GM21737 (cell line): ENCODE measurements around the gene SCN5A.

Experiments used
- ATAC-seq: cut with Tn5 transposase; IDR thresholded peaks from one replicate; pipeline ENCODE4 v1.9.1; 2021; ENCODE audit warnings: mild to moderate bottlenecking, moderate library complexity; ENCODE audit not compliant: unreplicated experiment

SCN5A gene

DNA sequence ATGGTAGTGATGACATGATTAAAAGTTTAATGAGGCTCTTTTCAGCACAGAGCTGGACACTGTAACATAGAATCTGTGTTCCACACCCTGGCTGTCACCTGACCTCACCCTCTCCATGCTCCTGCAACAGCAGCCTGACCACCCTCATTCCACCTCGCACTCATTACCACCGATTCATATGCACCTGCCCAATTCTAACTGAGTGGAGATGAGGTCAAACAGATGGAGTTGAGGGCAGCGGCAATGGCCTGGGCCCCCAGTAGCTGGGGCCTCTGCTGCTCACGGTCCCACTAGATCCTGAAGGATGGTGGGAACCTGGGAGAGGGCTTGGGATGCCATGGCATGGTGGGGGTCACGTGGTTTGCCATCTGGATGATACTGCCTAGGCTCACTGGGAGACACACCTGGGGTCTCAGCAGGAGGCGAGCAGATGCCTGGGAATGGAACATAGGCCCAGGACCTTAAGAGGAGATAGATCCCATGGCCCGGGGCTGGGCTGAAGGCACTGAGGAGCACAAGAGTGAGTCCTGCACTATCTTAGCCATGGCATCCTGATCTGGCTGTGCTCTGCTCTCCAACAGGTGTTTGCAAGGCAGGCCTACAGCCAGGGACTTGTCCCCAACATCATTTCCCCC, 1.3 kb downstream of the SCN5A start:
- ATAC-seq, result no peak

DNA sequence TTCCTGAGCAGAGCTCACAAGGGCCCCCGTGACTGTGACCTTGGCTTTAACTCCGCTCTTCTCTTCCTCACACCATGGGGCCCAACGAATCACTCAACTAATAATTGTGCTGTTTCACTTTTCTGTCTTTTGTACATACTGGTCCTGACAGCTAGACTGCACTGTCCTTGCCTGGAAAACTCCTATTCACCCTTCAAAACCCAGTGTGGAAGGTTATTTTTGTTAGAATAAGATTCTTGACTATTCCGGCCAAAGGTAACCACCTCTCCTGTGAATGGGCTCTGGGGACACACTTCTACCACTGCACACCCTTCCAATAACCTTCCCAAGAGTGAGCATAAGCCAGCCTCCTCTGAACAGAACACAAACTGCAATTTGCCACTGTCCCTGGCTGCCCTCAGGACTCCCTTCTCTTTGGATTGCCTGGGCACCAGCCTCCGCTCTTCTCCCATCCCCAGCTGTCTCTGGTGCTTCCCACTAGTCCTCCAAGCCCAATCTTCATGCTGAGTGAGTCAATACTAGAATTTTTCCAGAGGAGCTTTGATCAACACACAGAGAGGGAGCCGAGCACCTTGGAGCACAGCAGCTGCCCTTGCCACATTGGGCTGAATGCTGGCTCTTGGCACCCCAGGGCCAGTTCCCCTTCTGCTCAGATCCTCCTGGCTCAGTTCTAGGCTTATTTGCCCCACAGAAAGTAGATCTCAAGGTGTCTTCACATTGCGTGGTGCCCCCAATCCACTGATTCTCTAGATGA, 2.1 kb downstream of the SCN5A start:
- no peak for ATAC-seq

DNA sequence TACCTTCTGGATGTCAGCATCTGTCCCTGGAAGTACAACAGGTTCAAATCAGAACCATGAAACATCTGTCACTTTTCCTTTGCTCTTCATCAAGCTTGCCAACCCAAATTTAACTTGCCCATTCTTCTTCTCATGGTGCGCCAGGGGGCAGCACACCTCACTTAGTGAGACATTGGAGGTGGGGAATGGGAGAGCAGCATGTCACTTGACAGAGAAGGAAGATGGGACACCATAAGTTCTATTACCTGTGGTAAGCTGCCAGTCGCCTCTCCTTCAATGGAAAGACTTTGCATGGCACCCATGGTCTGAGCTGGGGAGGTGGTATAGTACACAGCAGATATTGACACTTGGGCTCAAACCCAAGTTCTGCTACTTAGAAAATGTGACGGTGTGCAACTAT, 2.9 kb downstream of the SCN5A start:
- ATAC-seq, result no peak

DNA sequence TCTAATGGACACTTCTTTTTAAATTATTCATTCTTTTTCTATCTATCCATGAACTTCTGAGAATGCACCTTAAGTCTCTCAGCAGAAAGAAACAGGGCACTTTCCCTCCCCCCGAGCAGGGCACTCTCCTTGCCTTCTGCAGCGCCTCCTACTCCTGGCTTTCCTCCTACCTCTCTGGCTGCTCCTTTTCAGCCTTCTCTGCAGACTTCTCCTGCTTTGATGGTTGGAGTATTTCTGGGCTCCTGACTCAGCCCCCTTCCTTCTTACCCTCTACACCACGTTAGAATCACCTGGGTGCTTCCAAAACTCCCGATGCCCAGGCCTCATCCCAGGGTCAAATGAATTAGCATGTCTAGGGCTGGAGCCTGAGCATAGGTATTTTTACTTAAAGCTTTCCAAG, 3.4 kb downstream of the SCN5A start:
- ATAC-seq, result no peak

DNA sequence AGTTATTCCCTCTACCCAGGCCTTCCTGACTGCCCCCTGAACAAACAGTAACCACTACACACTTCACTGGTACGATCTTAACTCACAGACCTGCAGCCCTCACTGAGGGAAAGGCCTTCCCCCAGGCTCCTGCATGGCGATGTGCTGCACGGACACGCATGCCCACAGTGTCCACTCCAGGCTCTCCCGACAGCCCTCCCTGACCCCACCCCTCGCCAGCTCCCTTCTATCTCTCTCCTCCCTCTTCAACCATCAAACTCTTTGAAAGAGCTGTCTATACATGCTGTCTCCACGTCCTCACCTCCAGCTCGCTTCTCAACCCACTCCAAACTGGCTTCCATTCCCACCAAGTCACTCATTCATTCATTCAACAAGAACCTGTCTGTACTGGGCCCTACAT, 3.9 kb downstream of the SCN5A start:
- ATAC-seq, result no peak

DNA sequence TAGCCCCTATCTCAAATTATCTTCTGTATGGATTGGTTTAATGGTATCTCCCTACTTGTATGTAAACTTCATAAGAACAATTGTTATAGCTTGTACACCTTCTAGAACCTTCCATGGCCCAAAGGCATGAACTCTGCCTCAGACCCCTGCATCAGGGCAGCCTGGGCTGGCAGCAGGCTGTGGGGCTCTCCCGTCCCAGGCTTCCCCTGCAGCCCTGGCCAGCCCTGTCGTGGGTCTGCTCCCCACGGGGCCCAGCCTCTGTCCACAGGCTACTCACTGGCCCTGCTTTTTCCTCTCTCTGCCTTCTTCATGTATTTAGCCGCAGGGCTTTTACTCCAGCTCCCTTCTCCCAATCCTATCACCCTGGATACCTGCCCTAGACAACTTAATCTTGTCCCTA, 4.4 kb downstream of the SCN5A start:
- no peak for ATAC-seq

DNA sequence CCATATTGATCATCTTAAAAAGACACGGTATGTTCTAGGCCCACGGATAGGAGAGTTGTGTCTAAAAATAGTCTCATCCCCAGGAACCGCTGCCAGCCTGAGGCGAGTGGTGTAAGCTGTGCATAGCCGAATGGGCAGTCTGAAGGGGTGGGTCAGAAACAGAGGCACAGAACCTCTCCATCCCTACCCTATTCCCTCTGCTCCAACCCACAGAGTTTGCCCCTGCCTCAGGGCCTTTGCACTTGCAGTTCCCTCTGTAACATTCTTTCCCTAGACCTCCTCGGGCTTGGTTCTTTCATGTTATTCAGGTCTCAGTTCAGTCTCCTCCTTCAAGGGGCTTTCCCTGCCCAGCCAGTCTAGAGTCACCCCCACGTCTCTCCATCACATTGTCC, 4.8 kb downstream of the SCN5A start:
- no peak for ATAC-seq

DNA sequence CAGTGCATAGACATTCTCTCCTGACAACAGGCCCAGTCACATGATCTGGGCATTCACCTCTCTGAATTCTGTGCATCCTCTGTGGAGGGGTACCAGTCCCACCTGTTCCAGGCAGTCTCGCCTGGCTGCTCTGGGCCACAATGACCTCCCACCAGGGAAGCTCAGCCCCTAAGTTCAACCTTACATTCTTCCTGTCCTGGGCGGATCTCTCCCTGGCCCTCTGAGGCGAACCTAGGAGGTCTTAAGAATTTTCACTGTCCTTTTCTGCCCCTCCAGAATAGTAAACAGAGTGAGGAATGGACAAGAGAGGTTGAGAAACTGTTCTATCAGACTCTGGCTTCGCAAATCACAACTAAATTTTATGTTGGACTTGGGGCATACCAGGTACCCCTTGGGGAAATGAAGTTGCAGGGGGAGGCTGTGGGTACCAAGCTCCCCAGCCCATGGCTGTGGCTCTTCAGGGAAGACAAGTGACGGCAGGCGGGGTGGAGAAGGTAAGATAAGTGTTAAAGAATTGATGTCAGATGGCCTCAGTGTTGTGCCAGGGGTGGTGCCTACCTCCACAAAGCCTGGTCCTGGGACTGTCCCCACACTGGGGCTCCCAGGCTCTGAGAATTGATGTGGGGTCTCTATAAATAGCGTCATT, 5.3 kb downstream of the SCN5A start:
- ATAC-seq, result no peak

DNA sequence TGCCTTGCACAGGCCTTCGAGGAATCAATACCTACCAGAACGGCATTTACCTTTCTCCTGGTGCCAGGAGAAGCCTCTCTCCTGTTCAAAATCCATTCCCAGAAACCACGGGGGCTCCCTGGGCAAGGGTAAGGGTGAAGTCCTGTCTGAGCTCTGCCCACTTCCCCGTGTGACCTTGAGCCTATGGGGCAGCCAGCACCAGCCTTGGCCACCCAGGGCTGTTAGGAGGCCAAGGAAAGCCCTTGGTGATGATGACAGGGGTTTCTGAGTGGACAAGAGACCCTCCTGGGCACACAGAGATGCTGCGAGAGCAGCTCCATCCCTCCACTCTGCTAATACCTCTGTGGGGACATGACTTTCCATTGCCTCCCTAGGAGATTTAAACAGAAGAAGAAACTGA, 5.9 kb downstream of the SCN5A start:
- ATAC-seq, result no peak

DNA sequence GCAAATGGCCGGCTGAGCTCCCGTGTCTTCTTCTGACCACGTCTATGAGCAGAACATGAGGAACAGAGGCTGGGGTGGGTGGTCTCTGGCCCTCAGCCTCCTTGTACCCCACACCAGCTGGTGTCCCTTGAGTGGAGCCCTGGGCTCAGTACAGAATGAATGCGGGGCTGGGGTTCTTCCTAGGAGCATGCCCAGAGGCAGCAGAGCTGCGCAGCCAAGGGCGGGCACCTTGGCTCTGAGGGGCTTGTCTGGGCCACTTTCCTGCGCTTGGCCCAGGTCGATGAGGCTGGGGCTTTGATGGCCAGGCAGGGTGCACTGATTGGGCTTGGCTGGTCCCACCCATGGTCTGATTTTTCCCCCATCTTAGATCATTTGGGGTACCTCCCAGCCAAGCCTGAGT, 6.4 kb downstream of the SCN5A start:
- ATAC-seq, result no peak

DNA sequence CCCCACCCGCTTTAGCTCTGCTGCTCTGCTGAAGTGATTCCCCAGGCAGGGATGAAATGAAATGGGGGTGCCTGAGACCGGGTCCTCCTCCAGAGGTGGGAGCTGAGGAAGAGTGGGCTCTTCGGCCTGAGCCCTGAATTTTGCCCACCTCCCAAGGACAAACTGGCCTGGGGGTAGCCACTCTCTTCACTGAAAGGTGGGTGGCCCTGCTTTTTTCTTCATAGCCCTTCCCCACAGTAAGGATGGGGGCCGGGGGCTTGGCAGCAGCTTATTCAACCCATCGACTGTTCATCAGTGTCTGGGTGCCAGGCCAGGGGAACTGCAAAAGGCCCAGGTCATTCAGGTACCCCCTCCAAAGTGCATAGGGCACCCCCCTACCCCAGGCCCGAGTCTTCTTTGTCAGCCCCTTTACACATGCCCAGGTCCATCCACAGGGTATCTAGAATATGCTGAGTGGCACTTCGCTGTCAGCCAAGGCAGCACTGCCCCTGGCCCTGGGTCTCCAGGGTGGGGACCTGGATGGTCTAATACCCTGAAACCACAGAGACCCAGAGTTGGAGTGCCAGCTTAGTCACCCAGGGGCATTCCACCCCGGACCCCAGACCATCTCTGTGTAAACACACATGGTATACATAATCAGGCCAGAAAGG, 7.9 kb downstream of the SCN5A start:
- no peak for ATAC-seq

DNA sequence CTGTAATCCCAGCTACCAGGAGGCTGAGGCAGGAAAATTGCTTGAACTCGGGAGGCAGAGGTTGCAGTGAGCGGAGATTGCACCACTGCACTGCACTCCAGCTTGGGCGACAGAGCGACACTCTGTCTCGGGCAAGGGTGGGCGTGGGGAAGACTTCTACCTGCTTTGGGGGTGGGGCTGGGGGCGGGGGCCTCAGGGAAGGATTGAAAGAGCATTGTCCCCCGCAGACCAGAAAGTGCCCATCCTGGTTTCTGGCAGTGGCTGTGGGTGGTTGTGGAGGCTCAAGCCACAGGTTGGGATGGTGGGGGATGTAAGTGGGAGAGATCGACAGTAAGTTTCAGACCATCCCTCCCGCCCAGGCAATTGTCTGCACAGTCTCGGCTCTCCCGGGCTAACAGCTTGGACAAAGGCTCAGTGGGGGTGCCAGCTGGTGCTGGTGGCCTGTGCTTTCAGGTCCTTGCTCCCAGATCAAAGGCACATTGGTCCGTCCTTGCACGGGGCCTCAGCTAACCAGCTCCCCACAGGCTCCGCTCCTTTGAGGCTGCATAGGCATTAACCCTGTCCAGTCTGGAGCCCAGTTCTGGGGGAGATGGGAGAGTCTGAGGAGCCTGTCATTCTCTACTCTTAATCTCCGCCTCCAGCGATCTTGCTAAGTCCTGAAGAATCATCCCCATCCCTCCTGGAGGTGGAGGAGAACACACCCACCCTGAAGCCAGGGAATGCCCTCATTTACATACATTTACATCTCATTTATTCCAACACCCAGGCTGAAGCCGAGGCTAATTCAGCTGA, 8.6 kb downstream of the SCN5A start:
- no peak for ATAC-seq

DNA sequence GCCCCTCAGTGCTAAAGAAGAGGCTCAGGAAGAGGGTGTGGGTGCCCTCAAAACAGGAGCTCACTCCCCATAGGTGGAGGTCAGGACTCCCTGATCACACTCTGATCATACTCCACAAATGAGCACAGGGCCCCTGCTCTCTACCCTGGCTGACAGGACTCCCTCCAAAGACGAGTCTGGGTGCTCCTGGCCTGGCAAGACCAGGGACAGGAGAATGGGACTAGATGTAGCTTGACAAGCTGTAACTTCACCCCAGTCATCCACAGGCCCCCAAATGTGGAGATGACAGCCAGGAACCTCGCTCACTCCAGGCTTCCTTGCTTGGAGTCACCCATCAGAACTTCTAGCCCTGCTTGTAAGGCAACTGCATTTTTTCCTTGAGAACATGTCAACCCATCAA, 11.1 kb downstream of the SCN5A start:
- ATAC-seq, result no peak

DNA sequence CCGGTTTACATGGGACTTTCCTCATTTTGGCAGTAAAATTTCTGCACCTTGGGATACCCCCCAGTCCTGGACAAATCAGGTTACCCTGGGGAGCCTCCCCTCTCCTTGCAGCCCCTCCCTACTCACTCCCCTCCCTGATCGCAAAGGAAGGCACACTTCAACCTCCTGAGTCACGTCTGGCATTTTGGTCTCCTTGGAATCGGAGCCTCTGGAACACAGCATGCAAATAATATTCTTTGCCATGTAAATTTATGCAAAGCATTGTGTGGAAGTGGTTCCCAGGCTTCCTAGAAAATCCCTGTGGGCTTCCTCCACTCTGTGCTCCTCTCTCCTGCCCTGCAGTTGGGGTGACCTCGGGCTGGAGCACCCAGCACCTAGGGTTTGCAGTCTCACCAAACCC, 11.6 kb downstream of the SCN5A start:
- no peak for ATAC-seq

DNA sequence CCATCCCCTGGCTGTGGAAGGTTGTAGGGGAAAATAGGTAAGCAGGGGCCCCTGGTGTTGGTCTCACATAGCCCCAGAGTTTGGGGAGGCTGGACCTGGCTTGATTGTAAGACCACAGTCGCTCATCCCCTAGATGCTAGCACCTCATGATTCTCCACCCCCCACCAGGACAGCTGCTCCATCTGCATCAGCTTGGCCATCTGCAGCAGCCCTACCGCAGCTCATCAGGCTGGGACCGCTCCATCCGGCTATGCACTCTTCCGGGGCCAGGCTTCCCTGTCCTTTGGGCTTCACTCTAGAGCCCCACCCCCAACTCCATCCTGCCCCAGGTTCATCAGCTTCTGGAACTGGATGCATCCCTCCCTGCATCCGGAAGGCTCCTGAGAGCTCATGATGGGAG, 12.6 kb downstream of the SCN5A start:
- ATAC-seq, result no peak

DNA sequence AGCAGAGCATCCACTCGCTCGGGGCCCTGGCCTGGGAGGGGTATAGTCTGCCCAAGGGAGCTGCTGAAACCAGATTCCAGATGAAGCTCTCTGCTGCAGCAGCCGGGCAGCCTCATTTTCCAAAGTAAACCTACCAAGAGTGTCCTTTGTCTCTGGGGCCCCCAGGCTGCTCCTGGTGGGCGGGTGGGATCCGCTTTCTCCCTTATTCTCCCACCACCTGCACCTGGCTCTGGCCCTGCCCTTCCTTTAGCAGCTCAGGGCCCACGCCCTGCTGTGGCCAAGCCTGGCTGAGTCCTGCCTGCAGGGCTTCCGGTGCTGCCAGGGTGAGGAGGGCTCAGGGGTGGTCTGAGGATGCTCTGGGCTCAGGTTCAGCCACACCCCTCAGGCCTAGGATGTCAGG, 13.0 kb downstream of the SCN5A start:
- no peak for ATAC-seq

DNA sequence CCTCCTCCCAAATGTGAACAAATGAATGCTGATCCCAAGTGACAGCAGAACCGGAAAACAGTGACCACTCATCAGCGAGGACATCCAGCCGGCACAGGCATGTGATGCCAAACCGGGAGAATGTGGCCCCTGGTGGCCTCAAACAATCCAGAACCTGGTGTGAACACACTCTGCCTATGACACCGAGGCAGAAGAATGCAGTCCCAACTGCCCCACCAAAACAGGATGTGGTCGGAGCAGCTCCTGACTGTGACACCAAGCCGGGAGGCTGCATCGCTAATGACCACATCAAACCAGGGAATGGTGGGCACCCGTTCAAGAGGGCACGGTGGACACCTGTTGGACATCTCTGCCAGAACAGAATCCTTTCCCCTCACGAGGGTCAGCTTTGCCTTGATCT, 15.4 kb downstream of the SCN5A start:
- ATAC-seq, result no peak

DNA sequence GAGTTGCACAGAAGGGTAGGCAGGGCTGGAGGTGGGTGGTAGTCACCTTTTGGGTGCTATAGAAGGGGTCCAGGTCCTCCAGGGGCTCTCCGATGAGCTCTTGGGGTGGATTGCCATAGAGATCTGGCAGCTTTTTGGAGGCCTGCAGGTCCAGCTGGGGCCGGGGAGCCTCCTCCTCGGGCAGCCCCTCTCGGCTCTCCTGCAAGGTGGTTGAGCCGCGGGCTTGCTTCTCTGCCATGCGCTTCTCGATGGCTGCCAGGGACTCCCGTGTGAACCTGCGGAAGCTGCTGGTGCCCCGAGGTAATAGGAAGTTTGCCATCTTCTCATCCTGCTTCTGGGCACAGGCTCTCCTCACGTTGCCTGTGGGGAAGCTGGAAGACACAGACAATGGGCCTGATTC, 16.5 kb downstream of the SCN5A start:
- no peak for ATAC-seq

DNA sequence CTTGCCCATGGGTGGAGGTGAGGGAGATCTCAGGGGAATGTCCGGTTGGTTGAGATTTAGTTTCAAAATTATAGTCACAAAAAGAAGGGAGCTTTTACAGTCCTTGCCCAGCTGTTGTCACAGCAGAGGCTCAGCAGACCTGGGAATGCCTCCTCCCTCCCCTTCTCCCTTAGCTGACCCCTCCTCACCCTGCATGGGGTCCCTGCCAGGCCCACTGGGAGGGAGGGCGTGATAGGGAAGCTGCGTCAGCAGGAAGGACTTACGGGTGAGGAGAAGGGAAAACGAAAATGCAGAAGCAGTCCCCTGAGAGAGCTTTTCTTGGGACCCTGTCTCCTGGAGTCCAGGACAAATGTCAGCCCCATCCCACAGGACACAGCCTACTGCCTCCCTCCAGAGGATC, 18.9 kb downstream of the SCN5A start:
- ATAC-seq, result no peak

DNA sequence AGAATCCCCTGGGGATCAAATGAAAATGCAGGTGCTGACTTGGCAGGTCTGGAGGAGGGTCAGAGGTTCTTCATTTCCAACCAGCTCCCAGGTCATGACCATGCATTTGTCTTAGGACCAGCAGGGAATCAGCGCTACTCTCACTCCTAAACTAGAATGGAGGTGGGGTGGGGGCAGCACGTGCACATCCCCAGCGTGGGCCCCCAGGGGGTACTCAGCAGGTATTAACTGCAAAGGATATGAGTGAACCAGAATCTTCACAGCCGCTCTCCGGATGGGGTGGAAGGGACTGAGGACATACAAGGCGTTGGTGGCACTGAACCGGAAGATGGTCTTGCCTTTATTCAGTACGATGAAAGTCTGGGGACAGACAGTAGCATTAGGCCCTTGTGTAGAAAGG, 19.4 kb downstream of the SCN5A start:
- ATAC-seq, result no peak

DNA sequence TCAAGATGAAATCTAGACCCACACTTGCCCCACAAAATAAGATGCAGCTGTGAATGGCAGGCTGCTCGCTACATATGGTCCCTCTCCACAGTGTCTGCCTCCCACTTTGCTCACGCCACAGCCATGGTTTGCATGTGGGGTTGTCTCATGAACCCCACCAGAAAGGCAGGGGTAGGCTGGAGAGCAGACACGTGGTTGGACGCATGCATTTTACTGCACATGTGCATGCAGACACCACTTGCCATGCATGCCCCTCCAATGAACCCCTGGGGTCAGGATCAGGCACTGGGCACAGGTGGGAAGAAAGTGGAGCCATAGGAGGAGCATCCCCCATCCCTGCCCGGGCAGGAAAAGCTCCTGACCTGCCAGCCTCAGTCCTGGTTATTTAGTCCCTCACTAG, 20.7 kb downstream of the SCN5A start:
- ATAC-seq, result no peak
